ENCODE measurements around the gene DGKD.

Gene DGKD

DNA sequence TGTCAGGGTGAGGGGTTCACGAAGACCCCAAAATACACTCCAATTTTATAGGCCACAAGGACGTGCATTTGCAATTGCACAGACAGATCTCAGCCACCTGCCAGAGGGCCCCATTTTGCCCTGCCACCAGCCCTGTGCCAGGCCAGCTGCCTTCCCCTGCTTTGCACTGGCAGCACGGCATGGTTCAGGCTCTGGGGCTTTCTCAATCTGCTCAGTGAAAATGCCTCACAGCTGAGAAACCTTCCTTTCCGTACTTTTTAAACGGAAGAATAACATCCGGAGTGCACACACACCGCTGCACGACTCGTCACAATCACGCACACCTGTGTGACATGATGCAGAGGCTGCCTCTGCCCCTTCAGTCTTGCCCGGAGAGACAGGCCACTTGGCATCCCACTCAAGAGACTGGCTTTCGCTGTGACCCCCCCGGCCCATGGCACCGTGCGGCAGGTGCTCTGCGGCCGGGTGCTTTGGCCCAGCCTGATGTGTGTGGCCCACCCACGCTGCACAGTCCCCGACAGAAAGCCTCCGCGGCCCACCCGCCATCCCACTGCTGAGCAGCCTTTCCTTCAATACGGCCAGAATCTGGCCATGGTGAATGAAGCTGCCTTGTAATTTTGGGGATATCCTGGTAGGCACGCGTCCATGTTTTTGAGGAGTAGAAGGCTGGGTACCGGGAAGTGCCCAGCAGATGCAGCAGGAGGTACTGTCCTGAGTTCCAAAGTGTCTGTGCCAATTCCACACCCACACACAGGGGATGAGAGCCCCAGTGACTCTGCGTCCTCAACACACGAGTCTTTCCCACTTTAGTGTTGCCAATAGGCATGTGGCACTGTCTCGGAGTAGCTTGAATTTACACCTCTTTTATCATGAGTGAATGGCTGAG lies 123.5 kb downstream of the DGKD start:
- Histone ChIP-seq H3K27me3 (ENCODE audit: insufficient read depth, low read length) (no peaks in the 10 kb centered on the region), H3K36me3 (ENCODE audit: insufficient read depth, low read length) (peaks cover 23% of the 10 kb centered on the region), H3K4me1 (ENCODE audit: insufficient read depth, low read length) (no peaks in the 10 kb centered on the region), H2AFZ (ENCODE audit: low read depth, low read length) (no peak overlapping the region), H3K4me3 (ENCODE audit: low read length) (no peak overlapping the region), H3K9me3 (ENCODE audit: low read length) (peaks cover 2% of the 10 kb centered on the region)

DNA sequence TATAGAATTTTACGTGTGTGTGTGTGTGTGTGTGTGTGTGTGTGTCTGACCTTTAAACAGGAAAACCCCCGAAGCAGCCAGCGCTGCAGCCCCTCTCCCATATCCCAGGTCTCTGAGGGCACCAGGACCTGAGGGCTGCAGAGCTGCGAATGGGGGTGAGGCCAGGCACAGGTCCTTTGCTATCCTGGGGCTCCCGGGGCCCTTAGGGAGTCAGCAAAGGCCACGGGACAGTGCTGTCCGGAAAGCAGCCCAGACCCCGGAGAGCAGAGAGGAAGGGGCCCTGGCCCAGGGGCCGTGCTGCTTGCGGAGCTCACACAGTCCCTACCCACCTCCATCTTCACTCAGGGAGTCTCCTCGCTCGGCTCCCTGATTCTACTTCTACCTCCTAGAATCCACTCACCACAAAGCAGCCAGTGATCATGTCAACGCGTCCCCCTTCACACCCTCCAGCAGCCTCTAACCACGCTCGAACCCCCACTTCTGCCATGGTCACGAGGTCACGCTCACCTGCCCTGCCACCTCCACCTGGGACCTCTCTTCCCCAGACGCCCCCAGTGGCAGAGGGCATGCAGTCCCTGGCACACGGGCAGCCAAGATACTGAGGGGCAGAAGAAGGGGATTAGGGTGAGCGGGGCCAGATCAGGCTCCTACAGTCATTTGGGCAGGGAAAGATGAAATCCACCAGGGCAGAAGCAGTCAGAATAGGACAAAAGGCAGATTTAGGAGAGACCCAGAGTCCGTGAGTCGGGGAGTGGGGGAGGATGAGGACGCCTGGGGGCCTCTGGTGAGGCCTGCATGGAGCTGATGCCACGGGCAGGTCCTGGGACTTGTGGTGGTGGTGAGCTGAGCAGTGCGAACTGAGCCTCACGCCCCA lies 125.6 kb downstream of the DGKD start:
- H3K9me3 ChIP-seq (ENCODE audit: low read length): peaks cover 2% of the 10 kb centered on the region
- H3K4me1 ChIP-seq (ENCODE audit: insufficient read depth, low read length): no peaks in the 10 kb centered on the region
- H3K4me3 ChIP-seq (ENCODE audit: low read length): no peak overlapping the region
- H2AFZ ChIP-seq (ENCODE audit: low read depth, low read length): no peak overlapping the region
- H3K27me3 ChIP-seq (ENCODE audit: insufficient read depth, low read length): no peaks in the 10 kb centered on the region
- H3K36me3 ChIP-seq (ENCODE audit: insufficient read depth, low read length): peaks cover 38% of the 10 kb centered on the region

DNA sequence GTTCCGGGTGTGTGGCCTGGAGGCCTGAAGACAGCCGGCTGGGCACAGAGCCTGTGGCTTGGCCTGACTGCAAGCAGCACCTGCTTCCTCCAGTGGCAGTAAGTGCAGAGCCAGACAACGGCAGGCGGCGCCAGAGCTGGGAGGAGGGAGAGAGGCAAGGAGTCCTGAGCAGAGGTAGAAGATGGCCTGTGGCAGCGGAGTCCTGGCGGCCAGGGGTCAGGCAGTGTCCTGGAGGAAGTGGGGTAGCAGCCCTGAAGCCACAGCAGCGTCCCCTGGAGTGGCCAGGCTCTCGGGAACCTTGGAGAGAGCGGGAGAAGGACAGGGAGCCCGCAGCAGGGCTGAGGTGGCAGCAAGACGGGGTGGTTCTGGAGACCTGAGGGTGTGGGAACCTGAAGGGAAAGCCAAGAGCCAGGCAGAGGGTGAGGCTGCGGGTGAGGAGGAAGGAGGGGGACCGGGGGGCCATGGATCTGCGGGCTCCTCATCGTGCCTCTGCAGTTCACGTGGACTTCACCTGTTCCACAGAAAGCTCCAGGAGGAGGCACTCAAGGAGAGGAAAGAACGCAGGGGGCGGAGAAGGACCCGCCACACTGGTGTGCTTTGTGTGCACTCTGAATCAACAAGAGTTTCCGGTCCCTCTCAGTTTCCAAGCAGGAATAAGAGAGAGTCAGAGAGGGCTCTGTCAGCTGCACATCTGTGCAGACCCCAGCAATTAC lies 126.4 kb downstream of the DGKD start:
- Histone ChIP-seq H3K4me3 (ENCODE audit: low read length) (no peak overlapping the region), H2AFZ (ENCODE audit: low read depth, low read length) (no peak overlapping the region), H3K4me1 (ENCODE audit: insufficient read depth, low read length) (no peaks in the 10 kb centered on the region), H3K36me3 (ENCODE audit: insufficient read depth, low read length) (peaks cover 46% of the 10 kb centered on the region), H3K9me3 (ENCODE audit: low read length) (peaks cover 2% of the 10 kb centered on the region), H3K27me3 (ENCODE audit: insufficient read depth, low read length) (no peaks in the 10 kb centered on the region)

DNA sequence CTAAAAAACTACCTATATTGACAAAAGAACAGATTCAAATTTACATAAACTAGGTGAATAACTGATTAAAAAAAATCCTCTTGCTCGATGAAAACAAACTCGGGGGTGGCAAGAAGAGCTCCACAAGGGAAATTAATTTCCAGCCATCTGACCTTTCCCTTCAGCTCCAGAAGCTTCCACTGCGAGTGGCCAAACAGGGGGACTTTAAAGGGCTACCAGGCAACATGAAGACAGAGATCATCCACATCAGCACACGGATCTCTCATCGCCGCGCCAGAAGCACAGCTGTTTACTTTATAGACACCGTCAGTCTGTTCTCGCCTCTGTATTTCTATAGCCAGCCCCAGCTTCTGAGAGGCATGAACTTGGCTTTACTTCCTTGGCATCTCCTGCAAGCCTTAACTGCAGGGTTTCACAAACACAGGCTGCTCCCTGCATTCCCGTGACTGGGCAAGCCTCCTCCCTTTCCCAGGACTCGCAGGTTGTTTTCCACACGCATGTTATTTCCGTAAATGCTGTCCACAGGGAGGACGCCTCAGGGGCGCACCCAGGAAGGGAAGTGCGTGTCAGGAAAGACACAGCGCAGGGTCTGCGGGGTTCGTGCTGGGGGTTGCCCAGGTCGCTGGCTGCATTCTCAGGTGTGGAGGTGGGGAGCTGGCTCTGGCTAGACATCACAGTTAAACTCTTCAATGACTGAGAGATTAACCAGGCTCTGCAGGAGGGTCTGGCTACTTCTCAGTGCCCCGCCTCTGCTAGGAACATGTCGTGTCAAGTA lies 127.3 kb downstream of the DGKD start:
- Histone ChIP-seq H3K9me3 (ENCODE audit: low read length) (peaks cover 2% of the 10 kb centered on the region), H3K4me1 (ENCODE audit: insufficient read depth, low read length) (no peaks in the 10 kb centered on the region), H2AFZ (ENCODE audit: low read depth, low read length) (no peak overlapping the region), H3K36me3 (ENCODE audit: insufficient read depth, low read length) (peaks cover 44% of the 10 kb centered on the region), H3K27me3 (ENCODE audit: insufficient read depth, low read length) (no peaks in the 10 kb centered on the region), H3K4me3 (ENCODE audit: low read length) (no peak overlapping the region)

DNA sequence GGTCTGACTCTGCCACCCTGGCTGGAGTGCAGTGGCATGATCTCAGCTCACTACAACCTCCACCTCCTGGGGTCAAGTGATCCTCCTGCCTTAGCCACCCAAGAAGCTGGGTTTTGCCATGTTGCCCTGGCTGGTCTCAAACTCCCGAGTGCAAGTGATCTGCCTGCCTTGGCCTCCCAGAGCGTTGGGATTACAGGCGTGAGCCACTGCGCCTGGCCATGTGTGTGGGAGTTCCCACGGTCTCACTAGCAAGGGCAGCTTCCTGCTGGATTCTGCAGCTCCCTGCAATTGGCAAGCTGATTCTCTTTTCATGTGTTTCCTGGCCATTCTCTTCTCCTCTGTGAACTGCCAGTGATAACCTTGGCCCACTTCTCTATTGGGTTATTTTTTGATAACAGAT lies 128.3 kb downstream of the DGKD start:
- Histone ChIP-seq H3K9me3 (ENCODE audit: low read length) (peaks cover 2% of the 10 kb centered on the region), H3K4me1 (ENCODE audit: insufficient read depth, low read length) (no peaks in the 10 kb centered on the region), H3K36me3 (ENCODE audit: insufficient read depth, low read length) (peaks cover 41% of the 10 kb centered on the region)

DNA sequence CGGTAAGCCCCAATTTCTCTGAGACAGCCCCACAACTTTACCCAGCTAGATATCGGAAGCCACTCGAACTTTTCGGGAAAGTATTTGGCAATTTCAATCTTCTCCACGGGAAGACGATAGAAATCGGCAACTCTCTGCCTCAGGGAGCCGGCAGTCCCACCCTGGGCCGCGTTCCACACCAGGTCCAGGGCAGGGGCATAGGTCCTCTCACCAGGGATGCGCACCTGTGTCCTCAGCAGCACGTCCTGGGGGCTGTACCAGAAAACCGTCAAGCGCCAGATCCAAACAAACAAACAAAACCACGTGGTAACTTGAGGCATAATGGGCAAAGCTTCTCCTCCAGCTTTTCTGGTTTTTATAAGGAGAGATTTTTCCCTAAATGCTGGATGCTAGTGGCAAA lies 131.4 kb downstream of the DGKD start:
- Histone ChIP-seq H3K27me3 (ENCODE audit: insufficient read depth, low read length) (no peaks in the 10 kb centered on the region), H3K4me1 (ENCODE audit: insufficient read depth, low read length) (no peaks in the 10 kb centered on the region), H3K36me3 (ENCODE audit: insufficient read depth, low read length) (peaks cover 47% of the 10 kb centered on the region), H2AFZ (ENCODE audit: low read depth, low read length) (no peak overlapping the region), H3K9me3 (ENCODE audit: low read length) (peaks cover 2% of the 10 kb centered on the region), H3K4me3 (ENCODE audit: low read length) (no peak overlapping the region)

More for the DNA sequence above, 128.3 kb downstream of the DGKD start:
- no peaks in the 10 kb centered on the region for H3K27me3 ChIP-seq (ENCODE audit: insufficient read depth, low read length)
- no peak overlapping the region for H2AFZ ChIP-seq (ENCODE audit: low read depth, low read length)
- no peak overlapping the region for H3K4me3 ChIP-seq (ENCODE audit: low read length)

DNA sequence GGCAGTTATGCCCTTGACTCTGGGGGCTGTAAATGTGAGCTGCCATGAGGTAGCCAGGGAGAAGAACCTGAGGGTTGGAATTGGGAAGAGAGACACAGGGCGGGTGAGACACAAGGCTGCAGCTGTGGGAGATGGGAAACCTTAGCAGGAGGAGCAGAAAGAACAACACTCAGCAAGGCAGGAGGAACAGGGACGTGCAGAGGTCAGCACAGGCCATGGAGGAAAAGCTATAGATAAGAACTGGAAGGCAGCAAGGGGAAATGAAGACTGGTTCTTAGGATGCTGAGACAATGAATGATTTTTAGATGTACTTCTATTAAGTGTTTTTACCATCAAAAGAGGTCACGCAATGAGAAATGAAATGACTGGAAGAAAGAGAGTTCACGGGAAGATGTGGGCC lies 132.1 kb downstream of the DGKD start:
- H2AFZ ChIP-seq (ENCODE audit: low read depth, low read length): no peak overlapping the region
- H3K36me3 ChIP-seq (ENCODE audit: insufficient read depth, low read length): peaks cover 44% of the 10 kb centered on the region
- no peaks in the 10 kb centered on the region for H3K4me1 ChIP-seq (ENCODE audit: insufficient read depth, low read length)
- H3K27me3 ChIP-seq (ENCODE audit: insufficient read depth, low read length): no peaks in the 10 kb centered on the region
- peaks cover 2% of the 10 kb centered on the region for H3K9me3 ChIP-seq (ENCODE audit: low read length)
- H3K4me3 ChIP-seq (ENCODE audit: low read length): no peak overlapping the region

DNA sequence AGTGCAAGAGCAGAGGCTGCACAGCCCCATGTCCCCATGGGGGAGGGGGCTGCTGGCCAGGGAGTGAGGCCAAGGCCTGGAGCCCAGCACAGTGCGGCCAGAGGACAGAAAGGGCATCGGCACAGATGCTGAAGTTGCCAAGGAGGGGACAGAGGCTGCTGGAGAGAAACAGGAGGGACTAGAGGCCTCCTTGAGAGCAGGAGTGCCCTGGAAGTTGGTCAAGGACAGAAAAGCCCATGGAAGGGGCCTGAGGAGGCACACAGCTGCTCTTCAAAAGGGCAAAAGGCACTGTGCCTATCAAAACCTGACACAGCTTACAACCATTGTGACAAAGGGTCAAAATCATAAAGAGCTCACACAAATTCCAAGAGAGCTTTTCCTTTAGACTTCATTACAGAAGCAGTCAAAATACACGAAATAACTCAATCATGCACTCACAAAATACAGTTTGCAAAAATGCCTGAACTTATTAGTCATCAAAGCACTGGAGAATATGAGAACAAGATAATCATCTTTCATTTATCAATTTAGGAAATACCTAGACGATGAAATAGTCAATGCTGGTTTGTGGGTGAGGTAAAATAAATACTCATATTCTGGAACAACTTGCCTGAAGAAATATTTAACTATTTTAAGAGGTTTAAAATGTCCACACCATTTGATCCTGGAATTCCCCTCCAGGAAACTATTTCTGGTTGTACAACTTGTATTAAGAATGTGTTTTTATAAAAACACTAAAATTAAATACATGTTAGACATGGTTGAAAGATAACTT lies 132.7 kb downstream of the DGKD start:
- Histone ChIP-seq H3K4me1 (ENCODE audit: insufficient read depth, low read length) (no peaks in the 10 kb centered on the region), H3K9me3 (ENCODE audit: low read length) (peaks cover 2% of the 10 kb centered on the region), H3K4me3 (ENCODE audit: low read length) (no peak overlapping the region), H3K27me3 (ENCODE audit: insufficient read depth, low read length) (no peaks in the 10 kb centered on the region), H3K36me3 (ENCODE audit: insufficient read depth, low read length) (peaks cover 40% of the 10 kb centered on the region), H2AFZ (ENCODE audit: low read depth, low read length) (no peak overlapping the region)

DNA sequence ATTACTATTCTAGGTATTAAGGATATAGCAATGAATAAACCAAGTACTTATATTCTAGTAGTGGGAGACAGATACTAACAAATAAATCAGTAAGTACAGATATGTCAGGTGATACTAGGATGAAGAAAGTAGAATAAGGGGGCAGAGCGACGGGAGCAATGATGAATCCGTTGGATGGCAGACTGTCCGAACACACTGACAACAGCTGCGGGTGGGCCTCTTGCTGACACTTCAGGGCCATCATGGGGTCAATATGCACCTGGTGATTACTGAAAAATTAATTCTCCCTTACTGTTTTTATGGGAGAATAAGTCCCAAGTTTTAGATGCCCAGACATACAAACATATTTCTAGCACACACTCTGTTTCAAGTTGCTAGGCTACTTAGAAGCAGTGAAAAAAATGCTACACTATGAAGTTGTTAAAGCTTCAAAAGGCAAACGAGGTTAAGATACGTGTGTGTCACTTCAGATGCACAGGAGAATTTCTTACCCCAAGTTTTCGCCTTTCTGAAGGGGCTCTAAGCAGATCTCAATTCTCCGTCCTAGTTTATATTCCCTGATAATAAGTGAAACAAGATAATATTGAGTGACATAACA lies 133.6 kb downstream of the DGKD start:
- no peak overlapping the region for H2AFZ ChIP-seq (ENCODE audit: low read depth, low read length)
- H3K27me3 ChIP-seq (ENCODE audit: insufficient read depth, low read length): no peaks in the 10 kb centered on the region
- no peak overlapping the region for H3K4me3 ChIP-seq (ENCODE audit: low read length)
- peaks cover 40% of the 10 kb centered on the region for H3K36me3 ChIP-seq (ENCODE audit: insufficient read depth, low read length)
- no peaks in the 10 kb centered on the region for H3K9me3 ChIP-seq (ENCODE audit: low read length)
- no peaks in the 10 kb centered on the region for H3K4me1 ChIP-seq (ENCODE audit: insufficient read depth, low read length)

DNA sequence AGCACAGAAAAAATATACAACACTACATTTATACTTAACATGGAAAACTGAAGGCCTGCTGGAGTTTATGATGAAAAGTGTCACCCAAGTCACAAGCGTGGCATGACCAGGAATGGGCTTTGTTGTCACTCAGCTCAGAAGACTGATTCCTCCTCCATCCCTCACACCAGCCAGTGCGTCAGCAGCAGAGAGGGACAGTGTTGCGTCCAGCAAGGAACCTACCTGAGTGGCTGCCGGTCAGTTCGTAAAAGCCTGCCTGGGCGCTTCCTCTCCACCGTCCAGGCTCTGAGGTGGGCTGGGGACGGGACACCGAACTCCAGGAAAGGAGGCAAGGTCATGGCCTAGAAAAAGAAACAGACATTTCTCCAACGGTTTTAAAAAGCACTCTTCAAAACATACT lies 134.8 kb downstream of the DGKD start:
- H3K9me3 ChIP-seq (ENCODE audit: low read length): no peaks in the 10 kb centered on the region
- H2AFZ ChIP-seq (ENCODE audit: low read depth, low read length): no peak overlapping the region
- no peaks in the 10 kb centered on the region for H3K4me1 ChIP-seq (ENCODE audit: insufficient read depth, low read length)
- peaks cover 33% of the 10 kb centered on the region for H3K36me3 ChIP-seq (ENCODE audit: insufficient read depth, low read length)
- no peak overlapping the region for H3K4me3 ChIP-seq (ENCODE audit: low read length)
- no peaks in the 10 kb centered on the region for H3K27me3 ChIP-seq (ENCODE audit: insufficient read depth, low read length)

DNA sequence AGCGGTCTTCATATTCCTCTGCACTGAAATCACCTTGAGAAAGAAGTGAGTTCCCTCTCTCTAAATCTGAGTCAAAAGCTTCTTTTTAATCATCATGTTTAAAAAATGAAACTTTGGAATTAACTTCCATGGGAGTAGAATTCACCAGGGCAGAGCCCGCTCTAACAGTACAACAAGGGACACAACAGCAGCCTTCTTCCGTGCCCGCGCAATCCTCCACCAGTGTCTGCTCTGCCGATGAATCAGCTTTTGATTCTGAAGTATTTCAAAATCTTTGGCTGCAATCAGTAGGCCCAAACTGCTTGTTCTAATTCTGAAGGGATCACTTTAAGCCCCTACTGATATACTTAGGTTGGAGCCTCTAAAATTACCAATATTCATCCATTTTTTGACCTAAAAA lies 135.4 kb downstream of the DGKD start:
- H3K27me3 ChIP-seq (ENCODE audit: insufficient read depth, low read length): no peaks in the 10 kb centered on the region
- H3K36me3 ChIP-seq (ENCODE audit: insufficient read depth, low read length): peaks cover 33% of the 10 kb centered on the region
- no peak overlapping the region for H3K4me3 ChIP-seq (ENCODE audit: low read length)
- no peaks in the 10 kb centered on the region for H3K9me3 ChIP-seq (ENCODE audit: low read length)
- H3K4me1 ChIP-seq (ENCODE audit: insufficient read depth, low read length): no peaks in the 10 kb centered on the region
- no peak overlapping the region for H2AFZ ChIP-seq (ENCODE audit: low read depth, low read length)

All from neuron (in vitro differentiated cells).